HL-60 (cell line): Measurements from ENCODE around the gene GABBR2.

Experiments
- GABPA ChIP-seq: IDR thresholded peaks from 2 replicates; pipeline ENCODE4 v1.6.1; 2012; ENCODE audit warnings: low read depth
- POLR2AphosphoS5 ChIP-seq: IDR thresholded peaks from 2 replicates; pipeline ENCODE4 v1.6.1; 2012; ENCODE audit warnings: low read depth
- TF ChIP-seq, protein P1 (sequence below): IDR thresholded peaks from one replicate; pipeline ENCODE4 v1.5.1; 2011; ENCODE audit warnings: low read length, control low read depth, inconsistent platforms; ENCODE audit not compliant: insufficient read depth
- TF ChIP-seq, protein P2 (sequence below): IDR thresholded peaks from 2 replicates; pipeline ENCODE4 v1.6.1; 2012; ENCODE audit warnings: low read depth; ENCODE audit not compliant: insufficient replicate concordance

DNA sequence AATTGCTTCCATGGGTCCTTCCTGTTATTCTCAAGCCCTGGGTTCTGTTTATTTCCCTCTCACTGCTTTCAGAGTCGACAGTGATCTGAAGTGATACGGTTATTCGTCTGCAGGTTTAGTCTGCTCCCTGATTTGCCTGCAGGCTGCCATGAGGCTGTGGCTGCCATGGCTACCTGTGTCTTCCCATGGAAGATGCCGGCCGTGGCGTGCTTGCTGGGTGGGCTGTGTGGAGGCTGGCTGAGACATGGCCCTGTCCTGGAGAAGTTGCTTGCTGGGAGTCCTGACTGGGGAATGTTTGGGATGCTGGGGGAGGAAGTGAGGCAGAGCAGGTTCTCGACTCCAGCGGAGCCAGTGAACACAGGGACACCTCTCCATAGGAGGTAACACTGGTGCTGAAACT, 349.2 kb downstream of the GABBR2 start:
- TF ChIP-seq, protein P1, sequence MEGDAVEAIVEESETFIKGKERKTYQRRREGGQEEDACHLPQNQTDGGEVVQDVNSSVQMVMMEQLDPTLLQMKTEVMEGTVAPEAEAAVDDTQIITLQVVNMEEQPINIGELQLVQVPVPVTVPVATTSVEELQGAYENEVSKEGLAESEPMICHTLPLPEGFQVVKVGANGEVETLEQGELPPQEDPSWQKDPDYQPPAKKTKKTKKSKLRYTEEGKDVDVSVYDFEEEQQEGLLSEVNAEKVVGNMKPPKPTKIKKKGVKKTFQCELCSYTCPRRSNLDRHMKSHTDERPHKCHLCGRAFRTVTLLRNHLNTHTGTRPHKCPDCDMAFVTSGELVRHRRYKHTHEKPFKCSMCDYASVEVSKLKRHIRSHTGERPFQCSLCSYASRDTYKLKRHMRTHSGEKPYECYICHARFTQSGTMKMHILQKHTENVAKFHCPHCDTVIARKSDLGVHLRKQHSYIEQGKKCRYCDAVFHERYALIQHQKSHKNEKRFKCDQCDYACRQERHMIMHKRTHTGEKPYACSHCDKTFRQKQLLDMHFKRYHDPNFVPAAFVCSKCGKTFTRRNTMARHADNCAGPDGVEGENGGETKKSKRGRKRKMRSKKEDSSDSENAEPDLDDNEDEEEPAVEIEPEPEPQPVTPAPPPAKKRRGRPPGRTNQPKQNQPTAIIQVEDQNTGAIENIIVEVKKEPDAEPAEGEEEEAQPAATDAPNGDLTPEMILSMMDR = no peak
- TF ChIP-seq, protein P2, sequence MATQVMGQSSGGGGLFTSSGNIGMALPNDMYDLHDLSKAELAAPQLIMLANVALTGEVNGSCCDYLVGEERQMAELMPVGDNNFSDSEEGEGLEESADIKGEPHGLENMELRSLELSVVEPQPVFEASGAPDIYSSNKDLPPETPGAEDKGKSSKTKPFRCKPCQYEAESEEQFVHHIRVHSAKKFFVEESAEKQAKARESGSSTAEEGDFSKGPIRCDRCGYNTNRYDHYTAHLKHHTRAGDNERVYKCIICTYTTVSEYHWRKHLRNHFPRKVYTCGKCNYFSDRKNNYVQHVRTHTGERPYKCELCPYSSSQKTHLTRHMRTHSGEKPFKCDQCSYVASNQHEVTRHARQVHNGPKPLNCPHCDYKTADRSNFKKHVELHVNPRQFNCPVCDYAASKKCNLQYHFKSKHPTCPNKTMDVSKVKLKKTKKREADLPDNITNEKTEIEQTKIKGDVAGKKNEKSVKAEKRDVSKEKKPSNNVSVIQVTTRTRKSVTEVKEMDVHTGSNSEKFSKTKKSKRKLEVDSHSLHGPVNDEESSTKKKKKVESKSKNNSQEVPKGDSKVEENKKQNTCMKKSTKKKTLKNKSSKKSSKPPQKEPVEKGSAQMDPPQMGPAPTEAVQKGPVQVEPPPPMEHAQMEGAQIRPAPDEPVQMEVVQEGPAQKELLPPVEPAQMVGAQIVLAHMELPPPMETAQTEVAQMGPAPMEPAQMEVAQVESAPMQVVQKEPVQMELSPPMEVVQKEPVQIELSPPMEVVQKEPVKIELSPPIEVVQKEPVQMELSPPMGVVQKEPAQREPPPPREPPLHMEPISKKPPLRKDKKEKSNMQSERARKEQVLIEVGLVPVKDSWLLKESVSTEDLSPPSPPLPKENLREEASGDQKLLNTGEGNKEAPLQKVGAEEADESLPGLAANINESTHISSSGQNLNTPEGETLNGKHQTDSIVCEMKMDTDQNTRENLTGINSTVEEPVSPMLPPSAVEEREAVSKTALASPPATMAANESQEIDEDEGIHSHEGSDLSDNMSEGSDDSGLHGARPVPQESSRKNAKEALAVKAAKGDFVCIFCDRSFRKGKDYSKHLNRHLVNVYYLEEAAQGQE = no peak
- TF ChIP-seq POLR2AphosphoS5 (no peak), GABPA (no peak)
